Lower leg skin (tissue), 4 donors: ENCODE measurements around the gene MTLN. TPM values are rescaled to one million over a fixed set of nuclear protein-coding genes. Genes with fewer than 3 reads are reported as not detected.
"Not testable (repeated sequence)": the region's sequence is repeated elsewhere in the genome, so short reads cannot be mapped to it uniquely, and the experiment has no call there.

ENCODE experiments used
- DNase-seq, 2 donors: peaks; one replicate each; pipeline ENCODE4 v3.0.0-alpha.2; 2019; ENCODE audit warnings: low spot score in 2 of 2
- H3K4me3 ChIP-seq: fragments of 200-600 bp; sonication (generic); 2 replicates; pipeline ENCODE4 v1.5.1; 2017; ENCODE audit warnings: mild to moderate bottlenecking, low read depth; ENCODE audit not compliant: poor library complexity, severe bottlenecking
- POLR2A ChIP-seq, 2 donors: fragments of 450-650 bp; IDR thresholded peaks; one replicate each; pipeline ENCODE4 v1.6.1; 2016 to 2017; ENCODE audit warnings: antibody characterized with exemption in 2 of 2, mild to moderate bottlenecking in 1 of 2, moderate library complexity in 1 of 2
- WGBS, 2 donors: methylation state at CpG; one replicate each; pipeline ENCODE4 v1.1.5; 2018; 5-methylcytosine and 5-hydroxymethylcytosine counted together
- intact Hi-C: fragments of 100-400 bp; cut with DNase I; formaldehyde crosslinking; loops from one replicate; pipeline ENCODE4 v1.15.0; 2023; ENCODE audit warnings: low total_unique reads
- total RNA-seq, 4 donors: library from RNA; depleted of rRNA; stranded (reverse); fragments of >200 nt; gene quantifications; one replicate each; pipeline ENCODE4 v1.1.0, GENCODE V29; 2016
- TF ChIP-seq, protein P1 (sequence below), 3 donors: fragments of 450-650 bp; IDR thresholded peaks; one replicate each; pipeline ENCODE4 v1.5.1; 2016; ENCODE audit warnings: antibody characterized with exemption in 3 of 3, mild to moderate bottlenecking in 3 of 3, moderate library complexity in 2 of 3

The MTLN gene
- total RNA-seq, 4 donors from 2014 or later, result 49.6 to 138 (median 67.7) TPM

DNA sequence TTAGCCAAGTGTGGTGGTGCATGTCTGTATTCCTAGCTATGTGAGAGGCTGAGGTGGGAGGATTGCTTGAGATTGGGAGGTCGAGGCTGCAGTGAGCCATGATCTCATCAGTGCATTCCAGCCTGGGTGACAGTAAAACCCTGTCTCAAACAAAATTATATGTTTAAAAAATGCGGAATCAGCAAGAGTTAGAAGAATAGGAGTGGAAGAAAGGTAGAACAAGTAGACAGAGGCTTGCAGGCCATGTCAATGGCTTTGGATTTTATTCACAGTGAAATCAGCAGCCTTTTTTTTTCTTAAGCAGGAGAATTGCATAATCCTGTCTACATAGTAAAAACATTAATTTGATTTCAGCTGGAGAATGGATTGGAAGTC, 7.8 kb upstream of the MTLN start:
- no peak for DNase-seq
- 80 to 81% methylated on average over 2 of the region's 2 CpGs for WGBS, 2 donors
- H3K4me3 ChIP-seq, result no peak overlapping the region
- TF ChIP-seq, protein P1, sequence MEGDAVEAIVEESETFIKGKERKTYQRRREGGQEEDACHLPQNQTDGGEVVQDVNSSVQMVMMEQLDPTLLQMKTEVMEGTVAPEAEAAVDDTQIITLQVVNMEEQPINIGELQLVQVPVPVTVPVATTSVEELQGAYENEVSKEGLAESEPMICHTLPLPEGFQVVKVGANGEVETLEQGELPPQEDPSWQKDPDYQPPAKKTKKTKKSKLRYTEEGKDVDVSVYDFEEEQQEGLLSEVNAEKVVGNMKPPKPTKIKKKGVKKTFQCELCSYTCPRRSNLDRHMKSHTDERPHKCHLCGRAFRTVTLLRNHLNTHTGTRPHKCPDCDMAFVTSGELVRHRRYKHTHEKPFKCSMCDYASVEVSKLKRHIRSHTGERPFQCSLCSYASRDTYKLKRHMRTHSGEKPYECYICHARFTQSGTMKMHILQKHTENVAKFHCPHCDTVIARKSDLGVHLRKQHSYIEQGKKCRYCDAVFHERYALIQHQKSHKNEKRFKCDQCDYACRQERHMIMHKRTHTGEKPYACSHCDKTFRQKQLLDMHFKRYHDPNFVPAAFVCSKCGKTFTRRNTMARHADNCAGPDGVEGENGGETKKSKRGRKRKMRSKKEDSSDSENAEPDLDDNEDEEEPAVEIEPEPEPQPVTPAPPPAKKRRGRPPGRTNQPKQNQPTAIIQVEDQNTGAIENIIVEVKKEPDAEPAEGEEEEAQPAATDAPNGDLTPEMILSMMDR (IDR thresholded peaks at IDR 0.05), result no peak
- no peak for TF ChIP-seq POLR2A (IDR thresholded peaks at IDR 0.05)
- intact Hi-C loops, result no loop called here

DNA sequence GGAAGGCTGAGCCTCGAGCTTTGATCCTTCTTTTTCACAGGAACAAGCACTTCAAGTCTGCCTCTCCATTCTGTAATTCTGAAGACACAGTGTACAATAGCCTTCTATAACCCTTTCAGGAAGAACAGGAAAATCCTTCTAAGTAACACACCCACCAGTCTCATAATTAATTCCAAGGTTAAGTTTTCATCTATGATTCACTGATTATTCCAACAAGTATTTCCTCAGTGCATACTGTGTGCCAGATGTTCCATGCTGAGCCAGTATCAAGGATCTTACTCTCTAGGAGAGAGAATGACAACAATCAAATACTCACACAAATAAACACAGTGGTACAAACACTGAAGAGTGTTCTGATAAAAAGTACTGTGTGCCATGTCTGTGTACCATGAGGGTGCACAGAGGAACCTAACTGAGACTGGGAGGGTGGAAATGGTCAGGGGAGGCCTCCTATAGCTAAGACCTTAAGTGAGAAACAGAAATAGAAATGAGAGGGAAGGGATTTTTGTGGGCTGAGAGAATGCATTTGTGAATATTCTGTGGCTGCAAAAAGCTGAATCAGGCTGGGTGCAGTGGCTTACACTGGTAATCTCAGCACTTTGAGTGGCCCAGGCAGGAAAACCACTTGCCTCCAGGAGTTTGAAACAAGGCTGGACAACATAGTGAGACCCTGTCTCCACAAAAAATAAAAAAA, 7.3 kb upstream of the MTLN start:
- 12 to 25% methylated on average over 1 of the region's 1 CpG for WGBS, 2 donors
- DNase-seq, result no peak
- TF ChIP-seq, protein P1 (IDR thresholded peaks at IDR 0.05), result no peak
- no peak for TF ChIP-seq POLR2A (IDR thresholded peaks at IDR 0.05)
- intact Hi-C loops, result no loop called here
- H3K4me3 ChIP-seq, result no peak overlapping the region

DNA sequence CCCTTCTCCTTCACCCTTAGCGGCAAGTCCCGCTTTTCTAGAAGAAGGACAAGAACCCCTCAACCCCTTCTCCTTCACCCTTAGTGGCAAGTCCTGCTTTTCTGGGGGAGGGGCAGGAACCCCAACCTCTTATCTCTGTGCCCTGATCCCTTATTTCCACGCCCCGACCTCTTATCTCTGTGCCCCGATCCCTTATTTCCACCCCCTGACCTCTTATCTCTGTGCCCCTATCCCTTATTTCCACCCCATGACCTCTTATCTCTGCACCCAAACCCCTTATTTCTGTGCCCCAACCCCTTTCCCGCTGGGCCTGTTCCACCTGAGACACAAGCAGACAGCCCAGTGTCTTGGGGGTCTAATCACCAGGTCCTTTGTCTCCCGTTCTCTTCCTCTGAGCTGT, 6.5 kb upstream of the MTLN start:
- intact Hi-C loops, DNase-seq, H3K4me3 ChIP-seq: not testable (repeated sequence)
- 82 to 86% methylated on average over 7 of the region's 7 CpGs for WGBS, 2 donors

DNA sequence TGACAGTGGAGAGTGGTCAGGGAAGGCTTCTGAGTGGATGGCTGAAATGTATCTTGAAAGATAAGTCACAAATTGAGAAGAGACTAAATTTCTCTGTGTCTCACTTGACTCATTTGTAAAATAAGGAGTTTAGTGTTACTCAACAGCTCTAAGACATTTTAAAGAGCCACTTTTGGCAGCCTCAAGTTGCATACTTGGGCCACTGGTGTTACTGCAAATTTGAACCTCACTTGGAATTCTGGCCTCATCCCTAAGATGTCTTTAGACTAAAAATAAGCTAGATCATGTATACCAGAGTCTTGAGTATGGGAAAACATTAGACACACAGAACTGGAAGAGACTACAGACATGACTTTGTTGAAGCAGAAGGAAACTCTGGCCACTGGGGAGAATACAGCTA, 4.5 kb upstream of the MTLN start:
- H3K4me3 ChIP-seq, result no peak overlapping the region
- no peak for DNase-seq
- no peak for TF ChIP-seq POLR2A (IDR thresholded peaks at IDR 0.05)
- TF ChIP-seq, protein P1 (IDR thresholded peaks at IDR 0.05), result no peak
- intact Hi-C loops, result no loop called here

DNA sequence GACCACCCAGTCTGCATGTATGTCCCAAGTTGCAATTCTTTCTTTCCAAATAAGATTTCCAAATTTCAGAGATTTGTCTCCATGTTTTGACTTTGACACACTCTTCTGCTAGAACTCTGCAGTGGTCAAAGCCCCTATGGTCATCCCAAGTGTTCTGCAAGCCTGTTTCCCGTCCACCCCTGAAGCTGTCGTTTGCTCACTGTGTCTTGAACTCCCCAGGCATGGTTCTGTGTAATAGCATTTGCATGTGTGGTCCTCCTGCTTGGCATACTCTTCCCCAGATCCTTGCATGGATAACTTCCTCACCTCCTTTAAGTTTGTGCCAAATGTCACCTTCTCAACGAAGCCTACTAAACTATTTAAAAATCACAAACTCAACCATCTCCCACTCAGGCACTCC, 3.9 kb upstream of the MTLN start:
- H3K4me3 ChIP-seq, result no peak overlapping the region
- no peak for DNase-seq
- intact Hi-C loops, result no loop called here
- no peak for TF ChIP-seq POLR2A (IDR thresholded peaks at IDR 0.05)
- TF ChIP-seq, protein P1 (IDR thresholded peaks at IDR 0.05), result no peak
- WGBS, 2 donors, result 55 to 56% methylated on average over 3 of the region's 3 CpGs

DNA sequence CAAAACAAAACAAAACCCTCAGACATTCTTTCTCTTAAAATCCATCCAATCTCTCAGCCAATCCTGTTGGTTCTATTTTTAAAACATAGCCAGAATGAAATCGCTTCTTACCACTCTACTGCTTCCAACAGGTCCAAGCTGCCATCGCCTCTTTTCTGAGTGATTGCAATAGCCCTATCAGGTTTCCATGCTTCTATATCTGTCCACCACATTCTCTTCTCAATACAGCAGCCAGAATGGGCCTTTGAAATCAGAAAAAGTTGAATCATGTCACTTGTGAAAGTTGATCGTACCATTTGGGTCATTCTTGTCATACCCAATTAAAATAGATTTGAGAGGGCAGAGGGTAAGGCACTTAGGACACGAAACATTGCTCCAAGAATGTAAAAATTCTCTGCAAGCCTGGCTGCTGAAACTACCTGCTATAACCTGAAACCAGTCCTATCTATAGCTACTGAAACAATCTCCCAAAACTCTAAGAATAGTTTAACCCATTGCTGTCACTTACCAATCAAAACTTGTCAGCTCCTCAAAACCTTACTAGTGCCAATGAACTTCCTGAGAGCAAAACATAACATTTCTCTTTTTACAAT, 3.3 kb upstream of the MTLN start:
- H3K4me3 ChIP-seq, result no peak overlapping the region
- TF ChIP-seq, protein P1 (IDR thresholded peaks at IDR 0.05), result no peak
- no peak for TF ChIP-seq POLR2A (IDR thresholded peaks at IDR 0.05)
- no peak for DNase-seq
- 80 to 84% methylated on average over 4 of the region's 4 CpGs for WGBS, 2 donors
- intact Hi-C loops, result no loop called here
